A549 (cell line): ENCODE results near the gene PRKRA. TPM values are rescaled to one million over a fixed set of nuclear protein-coding genes. Genes with fewer than 3 reads are reported as not detected.

Experiments
- ATAC-seq, 2 experiments: fragments of 200-7000 bp in 1 of 2; fragments of >200 bp in 1 of 2; cut with Nextera tagmentation in 1 of 2; cut with Tn5 transposase in 1 of 2; 3 replicates each; pipeline versions ENCODE4 v1.8.0 to v1.9.1; 2018 to 2020; ENCODE audit warnings: mild to moderate bottlenecking in 1 of 2, moderate library complexity in 1 of 2
- CTCF ChIA-PET: fragments of 300-600 bp; sonication (Branson Sonifier 250); formaldehyde crosslinking; extraction: SDS; loops from one replicate; lab custom pipeline; 2021; ENCODE audit warnings: antibody characterized with exemption, inconsistent platforms; lab: Yijun Ruan, JAX
- POLR2A ChIA-PET: fragments of 350-600 bp; formaldehyde crosslinking; extraction: SDS; loops from one replicate; lab custom pipeline; 2021; ENCODE audit warnings: antibody characterized with exemption, inconsistent platforms; lab: Yijun Ruan, JAX
- DNase-seq, 2 experiments: peaks; one replicate each; pipeline versions ENCODE4 v3.0.0 to v3.0.0-alpha.2; 2011 to 2016; ENCODE audit warnings: low read depth in 1 of 2, low spot score in 1 of 2
- FAIRE-seq: peaks from 2 replicates; lab custom pipeline; 2011; peaks lifted over from hg19 to GRCh38; lab: Jason Lieb, UNC
- H3K27ac ChIP-seq, 2 experiments: fragments of >200 bp; sonication (Bioruptor Twin); formaldehyde crosslinking; 3 replicates each; pipeline ENCODE4 v1.5.1; 2016 to 2017
- H3K4me1 ChIP-seq: fragments of >200 bp; sonication (Bioruptor Twin); formaldehyde crosslinking; 3 replicates; pipeline ENCODE4 v1.6.1; 2016
- H3K4me2 ChIP-seq: fragments of >200 bp; sonication (Bioruptor Twin); formaldehyde crosslinking; 3 replicates; pipeline ENCODE4 v1.6.1; 2016
- H3K4me3 ChIP-seq: fragments of >200 bp; sonication (Bioruptor Twin); formaldehyde crosslinking; 3 replicates; pipeline ENCODE4 v1.5.1; 2016
- H3K9me3 ChIP-seq: fragments of >200 bp; sonication (Bioruptor Twin); formaldehyde crosslinking; 3 replicates; pipeline ENCODE4 v1.6.1; 2016
- CHD2 ChIP-seq: fragments of 150-350 bp; IDR thresholded peaks from 2 replicates; pipeline ENCODE4 v1.6.1; 2014; ENCODE audit warnings: low read length; ENCODE audit not compliant: partially characterized antibody
- CHD4 ChIP-seq: fragments of 200-600 bp; sonication (generic); IDR thresholded peaks from 2 replicates; pipeline ENCODE4 v1.6.1; 2016; ENCODE audit warnings: antibody characterized with exemption, mild to moderate bottlenecking, borderline replicate concordance
- EHMT2 ChIP-seq: fragments of 200-600 bp; sonication (generic); IDR thresholded peaks from 2 replicates; pipeline ENCODE4 v1.6.1; 2016; ENCODE audit warnings: antibody characterized with exemption, low read depth, mild to moderate bottlenecking, moderate library complexity
- EP300 ChIP-seq, 2 experiments: fragments of >200 bp; sonication (Bioruptor Twin); formaldehyde crosslinking; IDR thresholded peaks; 2 replicates in 1 of 2; 3 replicates in 1 of 2; pipeline ENCODE4 v1.6.1; 2016 to 2017
- FOSB ChIP-seq: fragments of 250-450 bp; sonication (Bioruptor Pico); IDR thresholded peaks from 2 replicates; pipeline ENCODE4 v1.5.0; 2020; ENCODE audit warnings: mild to moderate bottlenecking, moderate library complexity
- GATA3 ChIP-seq: IDR thresholded peaks from 2 replicates; pipeline ENCODE4 v1.6.1; 2012; ENCODE audit warnings: borderline replicate concordance
- HDAC2 ChIP-seq: fragments of 200-600 bp; sonication (generic); IDR thresholded peaks from 2 replicates; pipeline ENCODE4 v1.6.1; 2016
- HEYL ChIP-seq: fragments of 250-450 bp; sonication (Bioruptor Pico); IDR thresholded peaks from 2 replicates; pipeline ENCODE4 v1.8.0; 2021; ENCODE audit warnings: mild to moderate bottlenecking, moderate library complexity
- MAFK ChIP-seq: fragments of 450-650 bp; IDR thresholded peaks from 2 replicates; pipeline ENCODE4 v1.6.1; 2014; ENCODE audit not compliant: partially characterized antibody
- MAZ ChIP-seq: fragments of 150-350 bp; IDR thresholded peaks from 2 replicates; pipeline ENCODE4 v1.6.1; 2014; ENCODE audit warnings: antibody characterized with exemption, low read depth, low read length, borderline replicate concordance
- NFE2L2 ChIP-seq: fragments of 150-350 bp; conservative IDR thresholded peaks from 2 replicates; pipeline ENCODE4 v1.6.1; 2014; ENCODE audit warnings: low read length
- PHF8 ChIP-seq: fragments of 200-600 bp; sonication (generic); IDR thresholded peaks from 2 replicates; pipeline ENCODE4 v1.6.1; 2016; ENCODE audit warnings: low read depth, mild to moderate bottlenecking, antibody characterized with exemption, moderate library complexity, borderline replicate concordance
- POLR2AphosphoS2 ChIP-seq: conservative IDR thresholded peaks from 2 replicates; pipeline ENCODE4 v1.6.1; 2012; ENCODE audit warnings: low read length, improper control_type of control experiment, inconsistent platforms
- ZC3H11A ChIP-seq: fragments of 450-650 bp; IDR thresholded peaks from 2 replicates; pipeline ENCODE4 v1.6.1; 2014; ENCODE audit warnings: antibody characterized with exemption, mild to moderate bottlenecking
- ZFP36 ChIP-seq: fragments of 450-650 bp; IDR thresholded peaks from 2 replicates; pipeline ENCODE4 v1.6.1; 2014; ENCODE audit warnings: borderline replicate concordance; ENCODE audit not compliant: partially characterized antibody
- WGBS: methylation state at CpG from one replicate; pipeline ENCODE4 v1.1.6; 2017; ENCODE audit errors: missing lambda C conversion rate; 5-methylcytosine and 5-hydroxymethylcytosine counted together
- polyA plus RNA-seq, 4 experiments: library from polyadenylated mRNA; depleted of rRNA in 3 of 4; stranded (reverse); fragments of >200 nt; fragmentation: RNase III in 1 of 4; extraction: RNeasy Plus Mini Kit Qiagen cat#74134 plus additional on column Dnase treatment in 1 of 4; gene quantifications; 2 replicates in 3 of 4; 3 replicates in 1 of 4; pipeline ENCODE4 v1.2.3, GENCODE V29; 2011 to 2017
- TF ChIP-seq, protein P1 (sequence below): fragments of 150-350 bp; IDR thresholded peaks from 2 replicates; pipeline ENCODE4 v1.6.1; 2014; ENCODE audit warnings: low read depth, mild to moderate bottlenecking, low read length
- TF ChIP-seq, protein P2 (sequence below): fragments of >200 bp; sonication (Bioruptor Twin); formaldehyde crosslinking; IDR thresholded peaks from 3 replicates; pipeline ENCODE4 v1.6.1; 2016
- TF ChIP-seq, protein P3 (sequence below): fragments of 200-600 bp; sonication (generic); IDR thresholded peaks from 2 replicates; pipeline ENCODE4 v1.6.1; 2016; ENCODE audit warnings: antibody characterized with exemption, mild to moderate bottlenecking, moderate library complexity
- TF ChIP-seq, protein P4 (sequence below): IDR thresholded peaks from 2 replicates; pipeline ENCODE4 v1.6.1; 2012
- TF ChIP-seq, protein P5 (sequence below): fragments of 250-450 bp; sonication (Bioruptor Pico); IDR thresholded peaks from 2 replicates; pipeline ENCODE4 v1.5.0; 2021; ENCODE audit warnings: mild to moderate bottlenecking, moderate library complexity, borderline replicate concordance

Gene PRKRA
- polyA plus RNA-seq, 2 of the 4 experiments (the other 2 are of a cell fraction): 44.1 to 63.4 TPM

DNA sequence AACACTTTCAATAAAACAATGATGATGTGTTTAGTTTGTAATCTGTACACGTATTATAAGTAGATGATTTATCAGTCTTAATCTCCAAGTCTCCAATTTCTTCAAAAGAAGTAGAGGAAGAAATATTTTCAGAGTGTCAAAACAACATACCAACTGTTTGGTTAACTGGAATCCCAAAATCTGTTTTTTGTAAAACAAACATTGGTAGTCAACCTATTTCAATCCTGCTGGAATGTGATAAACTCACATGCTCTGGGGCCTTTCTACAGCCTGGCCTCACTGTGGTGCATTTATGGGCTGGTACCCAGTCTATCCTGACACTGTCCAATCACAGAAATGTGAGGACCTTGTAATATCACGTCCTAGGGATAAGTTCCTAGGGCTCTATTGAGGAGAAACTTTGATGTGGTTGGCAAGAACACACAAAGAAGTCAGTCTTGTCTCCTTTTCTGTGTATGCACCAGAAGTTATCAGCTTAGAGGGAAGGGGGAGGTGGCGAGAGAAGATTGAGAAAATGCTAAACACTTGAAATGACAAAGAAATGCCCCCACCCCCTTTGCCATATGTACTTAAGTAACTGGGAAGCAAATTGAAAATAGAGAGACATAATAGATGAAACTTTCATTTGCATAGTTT is 47.2 kb downstream of the PRKRA start:
- Histone ChIP-seq H3K27ac (no peak overlapping the region), H3K4me1 (no peaks in the 10 kb centered on the region), H3K9me3 (no peaks in the 10 kb centered on the region), H3K4me2 (no peak overlapping the region), H3K4me3 (no peak overlapping the region)
- CTCF ChIA-PET: interaction anchor here (17.6 kb wide), 1 partner anchor 9 kb away, joined by 138 read pairs; no protein-coding TSS in a partner anchor
- WGBS: 60% methylated on average over 3 of the region's 3 CpGs
- DNase-seq (no peak), ATAC-seq (peak in 1 of 2 experiments; percentile 32; a peak in 1 of 6 replicates), FAIRE-seq (no peak)
- POLR2A ChIA-PET: interaction anchor here (1.9 kb wide), 1 partner anchor 10 kb away, joined by 6 read pairs; no protein-coding TSS in a partner anchor
- TF ChIP-seq, protein P1, sequence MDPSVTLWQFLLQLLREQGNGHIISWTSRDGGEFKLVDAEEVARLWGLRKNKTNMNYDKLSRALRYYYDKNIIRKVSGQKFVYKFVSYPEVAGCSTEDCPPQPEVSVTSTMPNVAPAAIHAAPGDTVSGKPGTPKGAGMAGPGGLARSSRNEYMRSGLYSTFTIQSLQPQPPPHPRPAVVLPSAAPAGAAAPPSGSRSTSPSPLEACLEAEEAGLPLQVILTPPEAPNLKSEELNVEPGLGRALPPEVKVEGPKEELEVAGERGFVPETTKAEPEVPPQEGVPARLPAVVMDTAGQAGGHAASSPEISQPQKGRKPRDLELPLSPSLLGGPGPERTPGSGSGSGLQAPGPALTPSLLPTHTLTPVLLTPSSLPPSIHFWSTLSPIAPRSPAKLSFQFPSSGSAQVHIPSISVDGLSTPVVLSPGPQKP: no peak
- no peak for TF ChIP-seq GATA3
- TF ChIP-seq CHD2: no peak
- TF ChIP-seq MAFK: no peak
- no peak for TF ChIP-seq MAZ
- TF ChIP-seq ZC3H11A: no peak
- TF ChIP-seq NFE2L2: no peak
- TF ChIP-seq, protein P2, sequence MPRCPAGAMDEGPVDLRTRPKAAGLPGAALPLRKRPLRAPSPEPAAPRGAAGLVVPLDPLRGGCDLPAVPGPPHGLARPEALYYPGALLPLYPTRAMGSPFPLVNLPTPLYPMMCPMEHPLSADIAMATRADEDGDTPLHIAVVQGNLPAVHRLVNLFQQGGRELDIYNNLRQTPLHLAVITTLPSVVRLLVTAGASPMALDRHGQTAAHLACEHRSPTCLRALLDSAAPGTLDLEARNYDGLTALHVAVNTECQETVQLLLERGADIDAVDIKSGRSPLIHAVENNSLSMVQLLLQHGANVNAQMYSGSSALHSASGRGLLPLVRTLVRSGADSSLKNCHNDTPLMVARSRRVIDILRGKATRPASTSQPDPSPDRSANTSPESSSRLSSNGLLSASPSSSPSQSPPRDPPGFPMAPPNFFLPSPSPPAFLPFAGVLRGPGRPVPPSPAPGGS: no peak
- TF ChIP-seq ZFP36: no peak
- TF ChIP-seq PHF8: no peak
- no peak for TF ChIP-seq HDAC2
- TF ChIP-seq, protein P3, sequence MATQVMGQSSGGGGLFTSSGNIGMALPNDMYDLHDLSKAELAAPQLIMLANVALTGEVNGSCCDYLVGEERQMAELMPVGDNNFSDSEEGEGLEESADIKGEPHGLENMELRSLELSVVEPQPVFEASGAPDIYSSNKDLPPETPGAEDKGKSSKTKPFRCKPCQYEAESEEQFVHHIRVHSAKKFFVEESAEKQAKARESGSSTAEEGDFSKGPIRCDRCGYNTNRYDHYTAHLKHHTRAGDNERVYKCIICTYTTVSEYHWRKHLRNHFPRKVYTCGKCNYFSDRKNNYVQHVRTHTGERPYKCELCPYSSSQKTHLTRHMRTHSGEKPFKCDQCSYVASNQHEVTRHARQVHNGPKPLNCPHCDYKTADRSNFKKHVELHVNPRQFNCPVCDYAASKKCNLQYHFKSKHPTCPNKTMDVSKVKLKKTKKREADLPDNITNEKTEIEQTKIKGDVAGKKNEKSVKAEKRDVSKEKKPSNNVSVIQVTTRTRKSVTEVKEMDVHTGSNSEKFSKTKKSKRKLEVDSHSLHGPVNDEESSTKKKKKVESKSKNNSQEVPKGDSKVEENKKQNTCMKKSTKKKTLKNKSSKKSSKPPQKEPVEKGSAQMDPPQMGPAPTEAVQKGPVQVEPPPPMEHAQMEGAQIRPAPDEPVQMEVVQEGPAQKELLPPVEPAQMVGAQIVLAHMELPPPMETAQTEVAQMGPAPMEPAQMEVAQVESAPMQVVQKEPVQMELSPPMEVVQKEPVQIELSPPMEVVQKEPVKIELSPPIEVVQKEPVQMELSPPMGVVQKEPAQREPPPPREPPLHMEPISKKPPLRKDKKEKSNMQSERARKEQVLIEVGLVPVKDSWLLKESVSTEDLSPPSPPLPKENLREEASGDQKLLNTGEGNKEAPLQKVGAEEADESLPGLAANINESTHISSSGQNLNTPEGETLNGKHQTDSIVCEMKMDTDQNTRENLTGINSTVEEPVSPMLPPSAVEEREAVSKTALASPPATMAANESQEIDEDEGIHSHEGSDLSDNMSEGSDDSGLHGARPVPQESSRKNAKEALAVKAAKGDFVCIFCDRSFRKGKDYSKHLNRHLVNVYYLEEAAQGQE: no peak
- TF ChIP-seq POLR2AphosphoS2: no peak
- TF ChIP-seq HEYL (CRISPR knock-in tag): no peak
- TF ChIP-seq EP300 (IDR thresholded peaks at IDR 0.05): no peak
- TF ChIP-seq, protein P4, sequence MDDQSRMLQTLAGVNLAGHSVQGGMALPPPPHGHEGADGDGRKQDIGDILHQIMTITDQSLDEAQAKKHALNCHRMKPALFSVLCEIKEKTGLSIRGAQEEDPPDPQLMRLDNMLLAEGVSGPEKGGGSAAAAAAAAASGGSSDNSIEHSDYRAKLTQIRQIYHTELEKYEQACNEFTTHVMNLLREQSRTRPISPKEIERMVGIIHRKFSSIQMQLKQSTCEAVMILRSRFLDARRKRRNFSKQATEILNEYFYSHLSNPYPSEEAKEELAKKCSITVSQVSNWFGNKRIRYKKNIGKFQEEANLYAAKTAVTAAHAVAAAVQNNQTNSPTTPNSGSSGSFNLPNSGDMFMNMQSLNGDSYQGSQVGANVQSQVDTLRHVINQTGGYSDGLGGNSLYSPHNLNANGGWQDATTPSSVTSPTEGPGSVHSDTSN: no peak
- TF ChIP-seq FOSB (CRISPR knock-in tag): no peak
- no peak for TF ChIP-seq CHD4
- TF ChIP-seq, protein P5, sequence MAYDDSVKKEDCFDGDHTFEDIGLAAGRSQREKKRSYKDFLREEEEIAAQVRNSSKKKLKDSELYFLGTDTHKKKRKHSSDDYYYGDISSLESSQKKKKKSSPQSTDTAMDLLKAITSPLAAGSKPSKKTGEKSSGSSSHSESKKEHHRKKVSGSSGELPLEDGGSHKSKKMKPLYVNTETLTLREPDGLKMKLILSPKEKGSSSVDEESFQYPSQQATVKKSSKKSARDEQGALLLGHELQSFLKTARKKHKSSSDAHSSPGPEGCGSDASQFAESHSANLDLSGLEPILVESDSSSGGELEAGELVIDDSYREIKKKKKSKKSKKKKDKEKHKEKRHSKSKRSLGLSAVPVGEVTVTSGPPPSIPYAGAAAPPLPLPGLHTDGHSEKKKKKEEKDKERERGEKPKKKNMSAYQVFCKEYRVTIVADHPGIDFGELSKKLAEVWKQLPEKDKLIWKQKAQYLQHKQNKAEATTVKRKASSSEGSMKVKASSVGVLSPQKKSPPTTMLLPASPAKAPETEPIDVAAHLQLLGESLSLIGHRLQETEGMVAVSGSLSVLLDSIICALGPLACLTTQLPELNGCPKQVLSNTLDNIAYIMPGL (CRISPR knock-in tag): no peak
- TF ChIP-seq EHMT2: no peak
